Keratinocyte (primary cell): ENCODE results near the gene METTL9. TPM values are rescaled to one million over a fixed set of nuclear protein-coding genes. Genes with fewer than 3 reads are reported as not detected.

Experiments
- DNase-seq: peaks from one replicate; pipeline ENCODE4 v3.0.0-alpha.2; 2011; ENCODE audit warnings: low read depth, missing footprints, low spot score
- FAIRE-seq: peaks from 2 replicates; lab custom pipeline; 2011; peaks lifted over from hg19 to GRCh38; lab: Jason Lieb, UNC
- H2AFZ ChIP-seq: 2 replicates; pipeline ENCODE4 v1.6.0; 2012; ENCODE audit warnings: low read length, control low read depth, inconsistent platforms; ENCODE audit not compliant: control insufficient read depth
- H3K27ac ChIP-seq: 2 replicates; pipeline ENCODE4 v1.5.1; 2011; ENCODE audit warnings: low read length; ENCODE audit not compliant: control insufficient read depth, insufficient read depth
- H3K27me3 ChIP-seq: 3 replicates; pipeline ENCODE4 v1.6.0; 2011; ENCODE audit warnings: low read length; ENCODE audit not compliant: control insufficient read depth, insufficient read depth; ENCODE audit errors: extremely low read depth
- H3K36me3 ChIP-seq, 2 experiments: 2 replicates in 1 of 2; 3 replicates in 1 of 2; pipeline ENCODE4 v1.5.1; 2011; ENCODE audit warnings: low read length in 2 of 2, mild to moderate bottlenecking in 1 of 2; ENCODE audit not compliant: control insufficient read depth in 2 of 2, insufficient read depth in 2 of 2; ENCODE audit errors: extremely low read depth in 1 of 2
- H3K4me1 ChIP-seq: 3 replicates; pipeline ENCODE4 v1.5.1; 2011; ENCODE audit warnings: low read length; ENCODE audit not compliant: control insufficient read depth, insufficient read depth; ENCODE audit errors: extremely low read depth
- H3K4me2 ChIP-seq: 3 replicates; pipeline ENCODE4 v1.6.0; 2011; ENCODE audit warnings: low read depth, low read length; ENCODE audit not compliant: control insufficient read depth, insufficient read depth; ENCODE audit errors: extremely low read depth
- H3K4me3 ChIP-seq, 3 experiments: fragments of 200-600 bp in 1 of 3; sonication (generic) in 1 of 3; 2 replicates in 2 of 3; 3 replicates in 1 of 3; pipeline ENCODE4 v1.5.1; 2011 to 2016; ENCODE audit warnings: low read length in 3 of 3, mild to moderate bottlenecking in 3 of 3, control low read depth in 2 of 3, inconsistent platforms in 1 of 3, low read depth in 1 of 3, mixed read lengths in 1 of 3, mixed run types in 1 of 3, moderate library complexity in 1 of 3; ENCODE audit not compliant: control insufficient read depth in 2 of 3, insufficient read depth in 2 of 3; ENCODE audit errors: extremely low read depth in 1 of 3
- H3K79me2 ChIP-seq: 2 replicates; pipeline ENCODE4 v1.6.0; 2012; ENCODE audit warnings: low read length; ENCODE audit not compliant: control insufficient read depth, insufficient read depth
- H3K9ac ChIP-seq: 3 replicates; pipeline ENCODE4 v1.6.0; 2011; ENCODE audit warnings: low read length; ENCODE audit not compliant: control insufficient read depth, insufficient read depth; ENCODE audit errors: extremely low read depth
- H3K9me1 ChIP-seq: 3 replicates; pipeline ENCODE4 v1.6.0; 2011; ENCODE audit warnings: low read length; ENCODE audit not compliant: control insufficient read depth, insufficient read depth; ENCODE audit errors: extremely low read depth
- H3K9me3 ChIP-seq: 2 replicates; pipeline ENCODE4 v1.5.1; 2012; ENCODE audit warnings: low read depth, low read length; ENCODE audit not compliant: control insufficient read depth
- H4K20me1 ChIP-seq: 3 replicates; pipeline ENCODE4 v1.6.0; 2011; ENCODE audit warnings: low read length; ENCODE audit not compliant: control insufficient read depth, insufficient read depth; ENCODE audit errors: extremely low read depth
- CTCF ChIP-seq, 3 experiments: IDR thresholded peaks in 1 of 3; conservative IDR thresholded peaks in 1 of 3; optimal IDR thresholded peaks in 1 of 3; 2 replicates in 2 of 3; 3 replicates in 1 of 3; pipeline versions ENCODE3 to v1.5.1; 2011; ENCODE audit warnings: low read length in 3 of 3, mild to moderate bottlenecking in 3 of 3, moderate library complexity in 2 of 3, control low read depth in 1 of 3, inconsistent platforms in 1 of 3; ENCODE audit not compliant: insufficient read depth in 2 of 3; ENCODE audit errors: extremely low read depth in 1 of 3
- EZH2 ChIP-seq: IDR thresholded peaks from one replicate; pipeline ENCODE4 v1.6.1; 2012; ENCODE audit warnings: inconsistent platforms, mild to moderate bottlenecking, low read length, moderate library complexity
- dilution Hi-C: fragments of 300-500 bp; cut with MboI; formaldehyde crosslinking; loops from one replicate; pipeline ENCODE4 v1.7.0; 2020; ENCODE audit warnings: low sequenced_read_pairs; ENCODE audit not compliant: extremely low pct_ligation_motif_present
- polyA plus RNA-seq, 5 experiments: library from polyadenylated mRNA; depleted of rRNA in 3 of 5; stranded (reverse) in 3 of 5; stranded (forward) in 1 of 5; unstranded in 1 of 5; fragments of >200 nt; gene quantifications; 1 replicate in 1 of 5; 2 replicates in 3 of 5; 3 replicates in 1 of 5; pipeline versions ENCODE4 v1.2.1 to v1.2.3, GENCODE V29; 2011 to 2012; ENCODE audit warnings: missing spikeins in 2 of 5, low read depth in 1 of 5, low replicate concordance in 1 of 5

The METTL9 gene
- polyA plus RNA-seq, 1 donor (not counting 4 experiments of a cell fraction or from before 2014, with no cell fraction given) = 108 TPM

DNA sequence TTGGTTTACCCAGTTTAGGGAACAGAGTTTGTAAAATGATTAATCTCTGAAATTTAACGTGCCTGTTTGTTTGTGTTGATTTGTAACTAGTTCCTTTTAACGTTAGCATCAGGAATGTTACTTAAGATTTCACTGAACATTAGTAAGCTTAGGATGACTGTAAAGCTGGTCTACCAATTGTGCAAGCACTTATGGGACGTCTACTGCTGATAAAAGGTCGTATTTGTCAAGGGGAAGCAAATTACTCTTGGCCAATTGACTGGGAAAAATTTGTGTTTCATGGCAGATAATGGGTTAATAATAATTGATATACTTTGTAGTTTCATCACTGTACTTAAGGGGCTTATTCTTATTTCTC lies 11.8 kb downstream of the METTL9 start:
- Histone ChIP-seq H3K27me3 (no peaks in the 10 kb centered on the region), H4K20me1 (peaks cover 3% of the 10 kb centered on the region), H3K79me2 (peaks cover 92% of the 10 kb centered on the region), H3K9me3 (no peaks in the 10 kb centered on the region), H3K4me1 (peaks cover 14% of the 10 kb centered on the region), H3K27ac (no peak overlapping the region), H3K9ac (no peak overlapping the region), H3K4me2 (peak overlapping the region; percentile 11), H3K4me3 (no peak overlapping the region), H3K36me3 (peaks cover 0 to 2% of the 10 kb centered on the region in 2 experiments), H3K9me1 (peaks cover 8% of the 10 kb centered on the region), H2AFZ (no peak overlapping the region)
- TF ChIP-seq EZH2 (no peak), CTCF (optimal IDR thresholded peaks at IDR 0.05 in 1 of 3, IDR thresholded peaks at IDR 0.05 in 1 of 3, conservative IDR thresholded peaks at IDR 0.05 in 1 of 3; ENCODE audit: extremely low read depth in 1 of 3, insufficient read depth in 2 of 3, low read length in 3 of 3) (no peak)
- FAIRE-seq (no peak), DNase-seq (no peak)
- dilution Hi-C loops = no loop called here

- H4K20me1 ChIP-seq = no peaks in the 10 kb centered on the region
- dilution Hi-C loops = no loop called here
- H3K36me3 ChIP-seq = peaks cover 0 to 2% of the 10 kb centered on the region in 2 experiments
- DNase-seq (no peak), FAIRE-seq (no peak)
- H3K4me1 ChIP-seq = peaks cover 14% of the 10 kb centered on the region
- H2AFZ ChIP-seq = no peak overlapping the region
- H3K4me3 ChIP-seq = no peak overlapping the region
- H3K79me2 ChIP-seq = peaks cover 88% of the 10 kb centered on the region
- H3K9me1 ChIP-seq = peaks cover 8% of the 10 kb centered on the region
- H3K9me3 ChIP-seq = no peaks in the 10 kb centered on the region
- peak overlapping the region; percentile 23 for H3K9ac ChIP-seq
- peak overlapping the region; percentile 11 for H3K4me2 ChIP-seq
- peak overlapping the region; percentile 33 for H3K27ac ChIP-seq
- no peak for TF ChIP-seq CTCF (optimal IDR thresholded peaks at IDR 0.05 in 1 of 3, IDR thresholded peaks at IDR 0.05 in 1 of 3, conservative IDR thresholded peaks at IDR 0.05 in 1 of 3; ENCODE audit: extremely low read depth in 1 of 3, insufficient read depth in 2 of 3, low read length in 3 of 3)
- no peak for TF ChIP-seq EZH2
- no peaks in the 10 kb centered on the region for H3K27me3 ChIP-seq
Observed at GRCh38 chr16:21611556-21612384, 12.4 kb downstream of the METTL9 start.
